Spinal cord (tissue), 10 donors: ENCODE results near the gene CCDC9. TPM values are rescaled to one million over a fixed set of nuclear protein-coding genes. Genes with fewer than 3 reads are reported as not detected.

ENCODE experiments used
- DNase-seq, 6 donors: peaks; one replicate each; pipeline versions ENCODE4 v3.0.0 to v3.0.0-alpha.2; 2013 to 2015; ENCODE audit warnings: low spot score in 6 of 6, low read depth in 4 of 6
- H3K27ac ChIP-seq: one replicate; pipeline ENCODE4 v1.5.1; 2013; ENCODE audit warnings: low read depth, low read length, control low read depth
- H3K27me3 ChIP-seq: one replicate; pipeline ENCODE4 v1.6.1; 2013; ENCODE audit warnings: low read length; ENCODE audit not compliant: control insufficient read depth, insufficient read depth
- H3K36me3 ChIP-seq: one replicate; pipeline ENCODE4 v1.6.1; 2013; ENCODE audit warnings: low read length; ENCODE audit not compliant: control insufficient read depth, insufficient read depth
- H3K4me1 ChIP-seq: one replicate; pipeline ENCODE4 v1.6.1; 2013; ENCODE audit warnings: low read length; ENCODE audit not compliant: control insufficient read depth, insufficient read depth
- H3K4me3 ChIP-seq: one replicate; pipeline ENCODE4 v1.5.1; 2013; ENCODE audit warnings: low read depth, low read length, control low read depth
- H3K9me3 ChIP-seq: one replicate; pipeline ENCODE4 v1.6.1; 2013; ENCODE audit warnings: low read length; ENCODE audit not compliant: control insufficient read depth, insufficient read depth
- WGBS: methylation state at CpG from one replicate; pipeline ENCODE4 v1.1.5; 2013; ENCODE audit warnings: missing lambda C conversion rate; ENCODE audit not compliant: insufficient coverage; 5-methylcytosine and 5-hydroxymethylcytosine counted together
- polyA plus RNA-seq, 2 donors: library from polyadenylated mRNA; unstranded; fragments of 120-200 nt; gene quantifications; one replicate each; pipeline ENCODE4 v1.2.1, GENCODE V29; 2013; ENCODE audit not compliant: insufficient read length in 2 of 2
- total RNA-seq, 2 donors: library from RNA; depleted of rRNA in 1 of 2; stranded (reverse); fragments of 120-200 nt in 1 of 2; fragments of >200 nt in 1 of 2; gene quantifications; one replicate each; pipeline versions ENCODE4 v1.2.3 to v1.2.4, GENCODE V29; 2013 to 2014
- donor health status: healthy.

CCDC9 gene
- total and polyA plus RNA-seq, 4 donors, result 4.3 to 25.3 (median 15.1) TPM

GRCh38 chr19:47226426-47227351, 29.6 kb upstream of the CCDC9 start:
- WGBS, result 10% methylated on average over 55 of the region's 56 CpGs
- no peaks in the 10 kb centered on the region for H3K9me3 ChIP-seq
- no peaks in the 10 kb centered on the region for H3K27me3 ChIP-seq
- H3K4me1 ChIP-seq, result peaks cover 50% of the 10 kb centered on the region
- peak overlapping the region; percentile 91 for H3K27ac ChIP-seq
- H3K4me3 ChIP-seq, result peak overlapping the region; percentile 33
- H3K36me3 ChIP-seq, result peaks cover 3% of the 10 kb centered on the region
- DNase-seq, result peak in 1 of 6 donors; percentile 56

GRCh38 chr19:47227352-47228167, 28.8 kb upstream of the CCDC9 start:
- Histone ChIP-seq H3K4me1 (peaks cover 51% of the 10 kb centered on the region), H3K9me3 (no peaks in the 10 kb centered on the region), H3K27me3 (no peaks in the 10 kb centered on the region), H3K27ac (peak overlapping the region; percentile 91), H3K36me3 (no peaks in the 10 kb centered on the region), H3K4me3 (peak overlapping the region; percentile 37)
- DNase-seq, result peak in 1 of 6 donors; percentile 73
- 3% methylated on average over 21 of the region's 27 CpGs for whole genome bisulfite sequencing

DNA sequence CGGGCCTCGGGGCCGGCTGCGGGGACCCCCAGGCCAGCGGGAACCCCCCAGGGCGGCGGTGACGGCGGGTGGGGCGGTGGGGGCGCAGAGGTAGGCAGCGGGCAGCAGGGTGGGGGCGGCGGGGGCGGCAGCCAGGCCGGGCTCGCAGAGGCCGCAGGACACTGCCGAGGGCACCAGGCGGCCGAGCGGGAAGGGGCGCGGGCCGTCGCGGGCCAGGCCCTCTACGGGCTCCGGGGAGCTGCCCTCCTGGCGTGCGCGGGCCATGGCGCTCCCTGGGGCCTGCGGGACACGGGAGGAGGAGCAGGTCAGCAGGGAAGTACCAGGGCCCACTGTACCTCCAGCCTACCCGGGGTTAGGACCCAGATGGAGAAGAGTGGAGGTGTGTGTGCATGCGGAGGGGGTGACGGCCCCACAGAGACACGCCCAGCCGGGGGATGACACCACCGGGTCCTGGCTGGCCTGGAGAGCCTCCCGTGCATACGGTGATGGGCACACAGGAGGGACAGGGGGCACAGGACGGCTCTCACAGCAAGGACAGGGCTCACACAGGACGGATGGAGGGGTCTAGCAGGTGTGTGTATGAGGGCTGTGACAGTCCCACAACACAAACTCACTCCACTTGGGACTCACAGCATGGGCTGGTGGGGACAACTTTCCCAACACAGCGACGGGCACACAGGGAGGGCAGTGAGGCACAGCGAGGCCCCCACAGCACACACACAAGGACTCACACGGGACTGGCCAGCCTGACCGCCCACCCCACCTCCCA, 28.0 kb upstream of the CCDC9 start:
- peak in 1 of 6 donors; percentile 24 for DNase-seq
- H3K4me3 ChIP-seq, result peak overlapping the region; percentile 31
- no peaks in the 10 kb centered on the region for H3K9me3 ChIP-seq
- 9% methylated on average over 39 of the region's 50 CpGs for WGBS
- no peaks in the 10 kb centered on the region for H3K36me3 ChIP-seq
- H3K4me1 ChIP-seq, result peaks cover 51% of the 10 kb centered on the region
- H3K27ac ChIP-seq, result peak overlapping the region; percentile 76
- H3K27me3 ChIP-seq, result no peaks in the 10 kb centered on the region

GRCh38 chr19:47228937-47229675, 27.2 kb upstream of the CCDC9 start:
- H3K27ac ChIP-seq, result peak overlapping the region; percentile 76
- peak overlapping the region; percentile 40 for H3K4me3 ChIP-seq
- WGBS, result 26% methylated on average over 10 of the region's 10 CpGs
- no peaks in the 10 kb centered on the region for H3K36me3 ChIP-seq
- no peaks in the 10 kb centered on the region for H3K9me3 ChIP-seq
- no peaks in the 10 kb centered on the region for H3K27me3 ChIP-seq
- peaks cover 51% of the 10 kb centered on the region for H3K4me1 ChIP-seq
- DNase-seq, result peak in 1 of 6 donors; percentile 47

GRCh38 chr19:47229676-47230053, 26.7 kb upstream of the CCDC9 start:
- DNase-seq, result peak in 1 of 6 donors; percentile 57
- Histone ChIP-seq H3K9me3 (no peaks in the 10 kb centered on the region), H3K4me3 (peak overlapping the region; percentile 40), H3K36me3 (no peaks in the 10 kb centered on the region), H3K27ac (peak overlapping the region; percentile 76), H3K27me3 (no peaks in the 10 kb centered on the region), H3K4me1 (peaks cover 51% of the 10 kb centered on the region)
- WGBS, result 13% methylated on average over 9 of the region's 9 CpGs

- DNase-seq, result peak in 2 of 6 donors; percentile 35 to 56
- peak overlapping the region; percentile 43 for H3K27ac ChIP-seq
- no peaks in the 10 kb centered on the region for H3K27me3 ChIP-seq
- H3K4me1 ChIP-seq, result peaks cover 49% of the 10 kb centered on the region
- H3K4me3 ChIP-seq, result peak overlapping the region; percentile 63
- WGBS, result 1% methylated on average over 66 of the region's 84 CpGs
- H3K9me3 ChIP-seq, result no peaks in the 10 kb centered on the region
- H3K36me3 ChIP-seq, result no peaks in the 10 kb centered on the region
Measured at GRCh38 chr19:47230054-47230920, 26.0 kb upstream of the CCDC9 start.

GRCh38 chr19:47230921-47231214, 25.5 kb upstream of the CCDC9 start, which contains the start of gene BBC3:
TSS of gene BBC3 (minus strand) at chr19:47231199. CDS start at chr19:47228431, 2,768 bp downstream.
- Histone ChIP-seq H3K4me3 (peak within 1 kb of the TSS; percentile 63), H3K27ac (peak within 1 kb of the TSS; percentile 69), H3K36me3 (no peaks in the 10 kb centered on the region), H3K27me3 (no peaks in the 10 kb centered on the region), H3K4me1 (peaks cover 46% of the 10 kb centered on the region), H3K9me3 (no peaks in the 10 kb centered on the region)
- no peak for DNase-seq
- under 1% methylated on average over 43 of the region's 43 CpGs for WGBS

DNA sequence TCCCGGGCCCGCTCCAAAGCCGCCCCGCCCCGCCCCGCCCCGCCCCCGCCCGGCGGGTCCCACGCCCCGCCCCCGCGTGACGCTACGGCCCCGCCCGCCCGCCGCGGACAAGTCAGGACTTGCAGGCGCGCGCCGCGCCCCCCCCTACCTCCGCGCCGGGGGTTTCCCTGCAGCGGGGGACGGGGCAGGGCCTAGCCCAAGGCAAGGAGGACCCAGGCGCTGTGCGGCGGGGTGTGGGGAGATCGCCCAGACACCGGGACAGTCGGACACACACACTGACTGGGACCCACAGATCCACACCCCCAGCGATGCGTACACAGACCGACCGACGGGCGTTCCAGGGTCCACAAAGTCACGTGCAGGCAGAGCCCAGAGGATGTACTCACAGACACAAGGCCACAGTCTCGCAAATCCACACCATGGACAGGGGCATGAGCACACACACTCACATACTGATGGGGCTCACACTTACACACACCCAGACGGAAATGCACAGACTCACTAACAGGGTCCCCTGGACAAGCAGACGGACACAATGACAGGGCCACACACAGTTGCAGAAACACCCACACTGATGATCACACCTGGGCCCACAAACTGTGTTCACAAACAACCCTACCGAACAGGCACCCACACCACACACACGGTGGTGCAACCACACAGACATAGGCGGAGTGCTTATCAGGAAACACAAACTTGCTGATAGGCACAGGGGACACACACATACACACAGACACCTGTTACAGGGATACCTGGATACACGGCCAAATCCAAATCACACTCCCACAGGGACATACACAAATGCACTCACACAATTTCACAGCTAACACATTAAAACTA, 24.9 kb upstream of the CCDC9 start:
- H3K27ac ChIP-seq, result peak overlapping the region; percentile 69
- H3K4me1 ChIP-seq, result peaks cover 44% of the 10 kb centered on the region
- H3K4me3 ChIP-seq, result peak overlapping the region; percentile 63
- H3K36me3 ChIP-seq, result no peaks in the 10 kb centered on the region
- WGBS, result 7% methylated on average over 51 of the region's 51 CpGs
- no peaks in the 10 kb centered on the region for H3K27me3 ChIP-seq
- no peaks in the 10 kb centered on the region for H3K9me3 ChIP-seq
- DNase-seq, result peak in 2 of 6 donors; percentile 87 to 89
